ENCODE results near the gene KIAA0319L. TPM values are rescaled to one million over a fixed set of nuclear protein-coding genes. Genes with fewer than 3 reads are reported as not detected.
A peak's percentile ranks its signal among the peaks of the same experiment; 100 is the strongest.

The KIAA0319L gene
- total RNA-seq, 1 donor from 2014 or later = 58.3 TPM

DNA sequence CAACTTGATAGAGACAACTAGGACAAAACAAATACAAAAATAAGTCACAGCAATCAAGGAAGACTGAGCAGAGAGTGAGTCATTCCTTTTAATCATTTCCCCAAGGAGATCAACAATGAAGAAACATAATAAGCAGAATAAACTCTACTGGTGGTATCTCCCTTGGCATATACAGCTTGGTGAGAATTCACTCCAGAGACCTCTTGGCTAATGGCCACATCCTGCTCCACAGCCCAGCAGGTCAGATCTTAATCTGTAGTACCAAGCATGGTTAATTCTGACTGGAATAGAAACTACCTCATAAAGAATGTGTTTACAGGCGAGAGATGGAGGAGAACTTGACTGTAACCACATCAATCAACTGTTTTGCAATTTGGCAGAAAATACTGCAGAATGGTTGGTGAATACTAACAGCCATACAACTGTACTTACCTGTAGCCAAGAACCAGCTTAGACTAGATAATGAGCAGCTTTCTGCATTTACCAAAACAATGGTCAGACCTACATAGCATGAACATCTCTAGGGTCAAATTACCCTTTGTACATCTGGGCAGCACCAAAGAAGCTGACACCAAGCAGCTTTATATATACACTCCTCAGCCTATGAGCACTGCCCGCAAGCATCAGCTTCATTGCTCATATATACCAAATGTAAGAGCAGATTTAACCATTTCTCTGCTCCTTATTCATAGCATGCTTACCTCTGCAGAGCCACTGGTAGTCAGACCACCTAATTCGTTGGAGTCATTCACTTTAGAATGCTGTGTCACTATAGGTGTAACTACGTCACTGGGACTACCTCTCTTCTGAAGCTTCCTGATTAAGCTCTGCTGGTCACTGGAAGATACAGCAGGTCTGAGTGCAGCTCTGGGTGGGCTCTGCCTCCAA, 51.0 kb downstream of the KIAA0319L start:
- Histone ChIP-seq H3K36me3 (no peaks in the 10 kb centered on the region), H3K4me3 (no peak overlapping the region), H3K79me2 (ENCODE audit: low read depth) (peaks cover 13% of the 10 kb centered on the region), H3K4me2 (no peak overlapping the region), H3K9me3 (ENCODE audit: low read depth) (no peaks in the 10 kb centered on the region), H2AFZ (replicated peaks) (no peak overlapping the region), H3K27me3 (no peaks in the 10 kb centered on the region), H3F3A (ENCODE audit: low read depth) (no peaks in the 10 kb centered on the region), H3K27ac (no peak overlapping the region), H3K9ac (no peak overlapping the region), H3K4me1 (no peaks in the 10 kb centered on the region), H4K20me1 (ENCODE audit: low read depth) (peaks cover 13% of the 10 kb centered on the region)
- Mint-ChIP-seq H3K27ac (no peak overlapping the region), H3K9me3 (no peaks in the 10 kb centered on the region), H3K27me3 (ENCODE audit: insufficient read depth, low read depth) (no peaks in the 10 kb centered on the region), H3K4me1 (no peaks in the 10 kb centered on the region), H3K36me3 (peaks cover 10% of the 10 kb centered on the region), H3K4me3 (no peak overlapping the region)
- no peak for DNase-seq (ENCODE audit: low spot score)
- TF ChIP-seq, protein P1, sequence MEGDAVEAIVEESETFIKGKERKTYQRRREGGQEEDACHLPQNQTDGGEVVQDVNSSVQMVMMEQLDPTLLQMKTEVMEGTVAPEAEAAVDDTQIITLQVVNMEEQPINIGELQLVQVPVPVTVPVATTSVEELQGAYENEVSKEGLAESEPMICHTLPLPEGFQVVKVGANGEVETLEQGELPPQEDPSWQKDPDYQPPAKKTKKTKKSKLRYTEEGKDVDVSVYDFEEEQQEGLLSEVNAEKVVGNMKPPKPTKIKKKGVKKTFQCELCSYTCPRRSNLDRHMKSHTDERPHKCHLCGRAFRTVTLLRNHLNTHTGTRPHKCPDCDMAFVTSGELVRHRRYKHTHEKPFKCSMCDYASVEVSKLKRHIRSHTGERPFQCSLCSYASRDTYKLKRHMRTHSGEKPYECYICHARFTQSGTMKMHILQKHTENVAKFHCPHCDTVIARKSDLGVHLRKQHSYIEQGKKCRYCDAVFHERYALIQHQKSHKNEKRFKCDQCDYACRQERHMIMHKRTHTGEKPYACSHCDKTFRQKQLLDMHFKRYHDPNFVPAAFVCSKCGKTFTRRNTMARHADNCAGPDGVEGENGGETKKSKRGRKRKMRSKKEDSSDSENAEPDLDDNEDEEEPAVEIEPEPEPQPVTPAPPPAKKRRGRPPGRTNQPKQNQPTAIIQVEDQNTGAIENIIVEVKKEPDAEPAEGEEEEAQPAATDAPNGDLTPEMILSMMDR (IDR thresholded peaks at IDR 0.05) = no peak
- no peak for TF ChIP-seq EZH2 (IDR thresholded peaks at IDR 0.05)
- no peak for TF ChIP-seq EZH2phosphoT487 (IDR thresholded peaks at IDR 0.05)

DNA sequence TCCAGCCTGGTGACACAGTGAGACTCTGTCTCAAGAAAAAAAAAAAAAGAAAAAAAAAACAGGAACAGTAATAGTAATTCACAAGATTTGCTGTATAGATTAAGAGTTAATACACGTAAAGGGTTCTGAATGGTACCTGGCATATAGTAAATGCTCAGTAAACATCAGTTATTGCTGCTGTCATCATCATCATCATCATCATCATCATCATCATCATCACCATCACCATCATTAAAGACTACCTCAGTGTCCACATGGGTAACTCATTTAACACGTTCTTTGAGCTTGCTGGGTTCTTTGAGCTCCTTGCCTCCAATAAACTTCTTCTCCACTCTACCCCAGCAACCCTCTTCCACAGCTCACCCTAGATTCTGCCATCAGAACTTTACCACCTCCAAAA, 55.0 kb downstream of the KIAA0319L start:
- DNase-seq (ENCODE audit: low spot score) = no peak
- H3K27ac Mint-ChIP-seq = no peak overlapping the region
- peaks cover 15% of the 10 kb centered on the region for H3K4me1 ChIP-seq
- no peak overlapping the region for H3K9ac ChIP-seq
- no peaks in the 10 kb centered on the region for H3K36me3 ChIP-seq
- peaks cover 3% of the 10 kb centered on the region for H3K79me2 ChIP-seq (ENCODE audit: low read depth)
- peaks cover 11% of the 10 kb centered on the region for H4K20me1 ChIP-seq (ENCODE audit: low read depth)
- H3K9me3 Mint-ChIP-seq = no peaks in the 10 kb centered on the region
- no peak overlapping the region for H3K4me3 Mint-ChIP-seq
- no peak overlapping the region for H3K4me3 ChIP-seq
- peaks cover 8% of the 10 kb centered on the region for H3F3A ChIP-seq (ENCODE audit: low read depth)
- H3K36me3 Mint-ChIP-seq = peaks cover 8% of the 10 kb centered on the region
- H3K4me2 ChIP-seq = no peak overlapping the region
- no peaks in the 10 kb centered on the region for H3K27me3 Mint-ChIP-seq (ENCODE audit: insufficient read depth, low read depth)
- peaks cover 8% of the 10 kb centered on the region for H3K4me1 Mint-ChIP-seq
- H3K27ac ChIP-seq = no peak overlapping the region
- H2AFZ ChIP-seq (replicated peaks) = no peak overlapping the region
- no peak for TF ChIP-seq EZH2 (IDR thresholded peaks at IDR 0.05)
- TF ChIP-seq, protein P1 (IDR thresholded peaks at IDR 0.05) = no peak
- TF ChIP-seq EZH2phosphoT487 (IDR thresholded peaks at IDR 0.05) = no peak
- no peaks in the 10 kb centered on the region for H3K27me3 ChIP-seq
- H3K9me3 ChIP-seq (ENCODE audit: low read depth) = no peaks in the 10 kb centered on the region

DNA sequence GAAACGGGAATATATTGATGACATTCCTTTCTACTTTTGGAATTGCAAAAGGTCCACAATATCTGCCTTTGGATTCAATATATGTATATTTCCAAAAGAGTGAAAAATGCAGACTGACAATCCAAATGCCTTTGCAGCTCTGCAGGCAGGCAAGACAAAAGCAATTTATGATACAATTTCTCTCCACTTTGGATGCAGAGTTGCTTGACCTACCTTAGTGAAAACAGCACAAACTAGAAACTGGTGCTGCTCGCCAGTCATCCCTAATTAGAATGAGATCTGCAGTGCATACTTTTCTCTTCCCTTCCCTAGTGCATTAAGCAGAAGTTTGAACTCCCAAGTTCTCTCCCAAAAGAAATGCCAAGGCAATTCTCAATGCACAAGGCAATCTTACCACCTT, 56.8 kb downstream of the KIAA0319L start:
- Histone ChIP-seq H3K9ac (no peak overlapping the region), H2AFZ (replicated peaks) (no peak overlapping the region), H3K4me3 (no peak overlapping the region), H3F3A (ENCODE audit: low read depth) (peaks cover 8% of the 10 kb centered on the region), H3K4me2 (peak overlapping the region; percentile 58), H4K20me1 (ENCODE audit: low read depth) (peaks cover 11% of the 10 kb centered on the region), H3K27me3 (no peaks in the 10 kb centered on the region), H3K36me3 (no peaks in the 10 kb centered on the region), H3K9me3 (ENCODE audit: low read depth) (no peaks in the 10 kb centered on the region), H3K79me2 (ENCODE audit: low read depth) (no peaks in the 10 kb centered on the region), H3K27ac (peak overlapping the region; percentile 59), H3K4me1 (peaks cover 15% of the 10 kb centered on the region)
- no peak for DNase-seq (ENCODE audit: low spot score)
- peaks cover 1% of the 10 kb centered on the region for H3K9me3 Mint-ChIP-seq
- no peak for TF ChIP-seq EZH2 (IDR thresholded peaks at IDR 0.05)
- TF ChIP-seq, protein P1 (IDR thresholded peaks at IDR 0.05) = no peak
- TF ChIP-seq EZH2phosphoT487 (IDR thresholded peaks at IDR 0.05) = no peak
- peaks cover 13% of the 10 kb centered on the region for H3K36me3 Mint-ChIP-seq
- no peak overlapping the region for H3K27ac Mint-ChIP-seq
- H3K4me1 Mint-ChIP-seq = peaks cover 8% of the 10 kb centered on the region
- peaks cover 3% of the 10 kb centered on the region for H3K27me3 Mint-ChIP-seq (ENCODE audit: insufficient read depth, low read depth)
- no peak overlapping the region for H3K4me3 Mint-ChIP-seq

Measured in neural progenitor cell (in vitro differentiated cells).